ENCODE results near the gene BABAM2.
A peak's percentile ranks its signal among the peaks of the same experiment; 100 is the strongest.

Gene BABAM2

DNA sequence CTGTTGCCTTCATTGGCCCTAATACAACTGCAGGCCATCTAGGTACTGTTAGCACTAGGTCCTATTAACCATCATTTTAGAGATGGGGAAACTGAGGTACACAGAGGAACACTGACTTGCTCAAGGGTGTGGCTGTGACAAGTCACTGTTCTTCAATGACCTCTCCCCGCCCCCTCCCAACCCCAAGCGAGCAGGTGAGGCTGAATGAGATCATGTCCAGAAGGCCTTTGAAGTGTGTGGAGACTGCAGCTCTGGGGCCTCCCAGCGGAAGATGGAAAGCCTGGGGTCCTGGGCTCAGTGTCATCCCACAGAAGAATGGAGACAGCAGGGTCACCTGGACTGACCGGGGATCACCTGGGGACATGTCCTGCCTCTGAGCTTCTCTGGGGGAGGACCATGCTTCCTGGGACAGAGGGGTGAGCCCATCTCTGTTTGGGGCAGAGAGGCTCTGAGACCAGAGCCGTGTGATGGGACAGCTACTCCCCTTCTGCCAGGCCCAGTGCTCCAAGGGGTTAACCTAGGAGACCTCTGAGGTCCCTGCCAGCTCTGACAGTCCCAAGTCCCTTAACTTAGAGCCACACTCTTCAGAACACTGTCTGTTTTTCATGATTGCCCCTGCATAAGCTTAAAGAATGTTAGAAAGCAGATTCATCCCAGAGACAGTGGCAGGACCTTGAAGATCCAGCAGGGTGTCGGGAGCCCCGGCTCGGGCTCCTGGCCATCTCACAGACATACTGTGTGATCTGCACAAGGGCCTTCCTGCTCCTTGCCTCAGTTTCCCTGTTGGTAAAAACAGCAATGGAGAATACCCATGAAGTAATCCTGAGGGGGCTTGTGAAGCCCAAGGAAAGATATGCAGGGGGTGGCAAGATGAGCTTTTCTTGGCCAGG lies 485.5 kb downstream of the BABAM2 start:
- intact Hi-C loops (cut with DNase I) = no loop called here
- DNase-seq = peak in 3 of 10 donors; percentile 9 to 65 (median 54)

DNA sequence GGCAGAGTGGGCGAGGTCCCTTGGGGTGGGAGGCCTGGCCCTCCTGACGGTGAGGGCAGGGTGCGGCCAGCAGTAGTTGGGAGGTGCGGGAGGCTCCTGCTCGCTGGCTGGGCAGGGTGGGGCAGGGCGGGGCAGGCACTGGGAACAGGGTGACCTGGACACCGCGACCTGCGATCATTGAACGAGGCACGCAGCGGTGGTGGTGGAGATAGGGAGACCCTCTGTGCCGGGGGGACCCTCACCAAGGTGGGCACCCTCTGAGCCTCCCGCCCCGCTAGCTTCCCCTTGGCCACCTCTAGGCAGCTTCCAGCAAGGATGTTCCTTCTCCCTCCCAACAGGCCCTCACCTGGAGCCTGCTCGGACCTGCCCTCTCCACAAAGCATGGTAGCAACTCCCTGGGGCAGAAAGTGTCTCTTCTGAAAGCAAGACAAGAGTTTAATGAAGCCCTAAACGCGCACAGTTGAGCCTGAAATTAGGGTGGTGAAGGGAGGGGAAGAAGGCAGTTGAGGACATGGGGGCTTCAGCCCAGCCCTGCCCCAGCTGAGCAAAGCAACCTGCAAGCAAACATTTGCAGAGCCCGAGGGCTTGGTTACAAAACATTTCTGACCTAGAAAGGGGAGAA lies 486.8 kb downstream of the BABAM2 start:
- DNase-seq = peak in 3 of 10 donors; percentile 58 to 73 (median 64)
- intact Hi-C loops (cut with DNase I) = no loop called here

DNA sequence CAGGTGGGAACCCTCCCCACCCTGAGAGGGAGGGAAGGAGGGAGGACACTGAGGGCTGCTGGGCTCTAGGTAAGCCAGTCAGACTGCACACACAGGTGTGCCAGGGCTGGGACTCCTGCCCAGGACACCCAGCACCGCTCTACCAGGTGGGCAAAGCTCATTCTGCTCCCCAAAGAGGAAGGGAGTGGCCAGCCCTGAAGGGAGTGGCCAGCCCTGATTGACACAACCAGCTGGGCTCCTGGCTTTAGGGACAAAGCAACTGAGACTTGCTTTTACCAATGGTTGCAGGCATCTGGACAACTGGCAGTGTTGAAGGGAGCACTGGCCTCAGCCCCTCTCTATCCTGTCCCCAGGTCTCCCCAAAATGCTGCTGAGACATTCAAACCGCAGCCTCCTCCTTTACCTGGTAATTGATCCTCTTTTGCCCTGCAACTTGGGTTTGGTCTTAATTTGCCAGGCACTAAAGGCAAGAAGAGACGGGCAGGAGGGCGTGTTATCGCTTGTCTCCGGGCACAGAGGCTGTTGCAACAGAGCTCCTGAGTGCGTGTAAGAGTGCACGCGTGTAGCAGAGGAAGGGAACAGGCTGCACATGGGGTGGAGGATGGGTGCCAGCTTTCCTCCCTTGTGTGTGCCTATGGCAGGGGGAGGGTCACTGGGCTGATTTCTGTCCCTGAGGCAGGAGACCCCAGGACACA lies 487.6 kb downstream of the BABAM2 start:
- intact Hi-C loops (cut with DNase I) = no loop called here
- DNase-seq = peak in 3 of 10 donors; percentile 47 to 62 (median 59)

DNA sequence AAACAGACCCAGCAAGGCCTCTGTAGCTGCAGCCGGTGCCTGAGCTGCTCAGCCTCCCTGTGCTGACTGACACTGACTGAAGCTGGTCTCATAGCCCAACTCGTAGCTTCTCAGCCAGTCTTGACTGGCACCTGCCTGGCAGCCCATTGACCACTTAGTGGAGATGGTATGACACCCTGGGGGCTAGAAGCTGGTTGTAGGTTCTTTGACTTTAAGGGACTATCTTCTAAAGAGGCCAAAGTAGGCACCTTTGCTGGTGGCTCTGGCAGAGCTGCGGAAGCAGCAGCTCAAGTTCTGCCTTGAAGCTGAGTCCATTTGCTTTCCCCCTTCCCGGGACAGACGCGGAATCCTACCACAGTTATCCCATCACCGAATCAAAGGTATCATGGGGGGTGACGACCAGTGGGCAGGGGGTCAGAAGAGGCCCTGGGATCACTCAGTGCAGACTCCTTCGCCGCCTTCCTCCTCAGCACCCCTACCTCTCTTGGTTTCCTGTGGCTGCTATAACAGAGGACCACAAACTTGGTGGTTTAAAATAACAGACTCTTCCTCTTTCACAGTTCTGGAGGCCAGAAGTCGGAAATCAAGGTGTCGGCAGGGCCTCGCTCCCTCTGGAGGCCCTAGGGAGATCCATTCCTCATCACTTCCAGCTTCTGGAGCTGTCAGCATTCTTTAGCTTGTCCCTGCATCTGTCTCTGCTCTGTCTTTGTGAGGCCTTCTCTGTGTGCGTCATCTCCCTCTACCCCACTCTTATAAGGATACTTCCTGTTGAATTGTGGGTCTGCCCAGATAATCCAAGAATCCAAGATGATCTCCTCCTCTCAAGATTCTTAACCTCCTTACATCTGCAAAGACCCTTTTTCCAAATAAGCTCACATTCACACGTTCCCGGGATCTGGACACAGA lies 488.4 kb downstream of the BABAM2 start:
- peak in 3 of 10 donors; percentile 31 to 58 (median 52) for DNase-seq
- intact Hi-C loops (cut with DNase I) = no loop called here

DNA sequence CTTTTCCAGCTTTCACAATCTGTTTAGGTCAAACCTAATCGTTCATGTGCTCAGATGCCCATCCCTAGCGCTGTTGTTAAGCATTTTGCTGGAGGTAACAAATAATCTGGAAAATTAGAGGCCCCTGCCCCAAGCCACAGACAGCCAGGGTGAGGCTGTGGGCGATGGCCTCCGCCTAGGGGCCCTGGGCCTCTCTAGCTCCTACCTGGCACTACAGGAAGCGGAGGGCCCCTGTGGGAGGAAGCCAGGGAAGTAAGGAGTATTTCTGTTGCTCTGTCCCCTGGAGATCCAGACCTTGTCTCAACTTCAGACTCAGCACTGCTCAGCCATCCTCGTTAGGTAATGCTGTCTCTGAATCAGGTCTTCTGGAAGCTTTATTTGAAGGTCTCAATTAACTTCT lies 489.7 kb downstream of the BABAM2 start:
- peak in 2 of 10 donors; percentile 16 to 50 for DNase-seq
- intact Hi-C loops (cut with DNase I) = no loop called here

DNA sequence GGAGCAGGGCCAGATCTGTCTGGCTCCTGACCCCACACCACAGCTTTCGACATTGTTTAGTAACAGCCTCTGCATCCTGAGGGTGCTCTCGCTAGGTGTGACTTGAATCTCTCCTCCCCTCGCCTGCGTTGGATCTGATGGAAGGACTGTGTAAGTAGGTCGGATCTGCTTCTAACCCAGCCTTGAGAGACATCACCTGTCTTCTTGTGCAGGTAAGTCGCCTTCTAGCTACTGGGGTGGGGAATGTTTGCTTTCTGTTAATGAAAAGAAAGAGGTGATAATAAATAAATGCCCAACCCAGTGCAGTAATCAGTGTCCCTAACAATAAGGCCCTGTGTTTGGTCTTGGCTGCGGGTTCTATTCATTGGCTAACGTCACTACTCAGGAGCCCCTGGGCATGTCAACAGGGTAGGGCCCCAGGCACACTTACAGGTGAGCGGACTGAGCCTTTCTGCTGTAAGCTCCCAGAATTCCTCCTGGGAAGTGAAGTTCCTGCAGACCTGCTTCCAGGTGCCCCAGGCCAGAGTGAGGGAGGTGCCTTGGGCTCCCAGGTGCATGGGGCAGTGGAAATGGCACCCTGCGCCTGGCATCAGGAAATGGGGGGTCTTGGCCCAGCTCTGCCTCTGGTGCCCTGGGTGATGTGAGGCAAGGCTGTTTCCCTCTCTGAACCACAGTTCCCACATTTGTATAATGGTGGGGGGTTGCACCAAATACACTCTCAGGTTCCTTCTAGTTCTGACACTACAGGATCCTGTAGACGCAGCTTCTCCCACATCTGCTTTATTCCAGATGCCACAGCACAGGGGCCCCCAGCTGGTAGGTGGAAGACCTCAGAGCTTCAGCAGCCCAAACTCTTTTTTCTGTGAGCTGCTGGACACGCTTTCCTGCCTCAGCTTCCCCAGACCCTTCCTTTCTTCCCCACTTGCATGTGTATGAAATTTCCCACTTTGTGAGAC lies 491.0 kb downstream of the BABAM2 start:
- DNase-seq = peak in 2 of 10 donors; percentile 33 to 42
- intact Hi-C loops (cut with DNase I) = no loop called here

DNA sequence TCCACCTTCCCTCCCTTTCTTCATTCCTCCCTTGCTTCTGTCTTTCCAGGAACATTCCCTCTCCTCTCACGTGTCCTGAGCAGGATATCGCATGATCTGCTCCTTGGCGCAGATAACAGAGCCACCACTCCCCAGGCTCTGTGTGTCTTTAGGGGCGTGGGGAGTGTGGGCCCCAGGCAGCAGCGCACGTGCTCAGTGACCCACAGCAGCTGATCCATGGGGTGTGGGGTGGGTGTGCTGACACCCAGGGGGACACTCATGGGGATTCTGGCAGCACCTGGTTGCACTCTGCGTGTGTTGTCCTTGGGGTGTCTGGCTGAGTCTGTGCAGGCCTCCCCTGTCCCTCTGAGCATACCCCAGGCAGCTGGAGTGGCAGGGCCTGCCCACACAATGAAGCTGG lies 492.2 kb downstream of the BABAM2 start:
- intact Hi-C loops (cut with DNase I) = no loop called here
- peak in 1 of 10 donors; percentile 30 for DNase-seq

DNA sequence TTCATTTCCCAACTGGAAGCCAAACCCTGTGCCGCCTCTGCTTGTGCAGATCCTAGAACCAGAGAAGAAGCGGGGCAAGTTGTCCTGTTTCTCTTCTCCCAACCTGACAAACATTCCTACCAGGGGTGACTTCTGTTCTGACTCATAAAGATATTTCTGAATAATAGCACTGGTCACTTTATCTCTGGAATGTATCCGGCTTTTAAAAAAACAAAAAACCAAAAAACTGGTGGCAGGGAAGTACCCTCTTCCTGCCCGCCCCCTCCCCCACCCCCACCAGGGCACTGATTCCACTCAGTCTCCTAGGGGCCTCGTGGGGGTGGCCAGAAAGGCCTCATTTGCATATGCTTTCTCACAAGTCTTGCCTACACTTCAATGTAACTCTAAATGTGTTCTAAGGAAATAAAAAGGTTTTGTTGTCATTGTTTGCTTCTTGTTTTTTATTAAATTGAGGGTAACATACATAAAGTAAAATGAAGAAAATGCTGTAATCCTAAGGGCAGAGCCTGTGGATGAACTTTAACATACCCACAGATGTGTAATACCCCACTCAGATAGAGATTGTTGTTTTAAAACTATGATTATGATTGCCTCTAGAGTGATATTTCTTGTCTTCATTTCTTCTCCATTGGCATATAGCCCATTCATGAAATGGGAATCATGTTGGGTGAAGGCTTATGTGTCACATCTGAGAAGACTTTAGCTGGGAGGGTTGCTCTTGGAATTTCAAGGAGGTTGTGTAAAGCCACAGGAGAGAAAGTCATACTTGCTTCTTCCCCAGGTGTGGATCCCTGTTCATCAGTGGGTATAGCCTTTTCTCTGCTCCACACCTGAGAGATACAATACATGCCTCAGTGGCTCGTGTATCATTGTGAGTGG lies 496.8 kb downstream of the BABAM2 start:
- DNase-seq = peak in 1 of 10 donors; percentile 15
- intact Hi-C loops (cut with DNase I) = no loop called here
